ENCODE measurements around the gene MRGPRD.

Gene MRGPRD

GRCh38 chr11:68954836-68955606, 25.8 kb downstream of the MRGPRD start:
- DNase-seq = peak; percentile 24
- no peak for TF ChIP-seq CTCF (IDR thresholded peaks at IDR 0.05)
- Mint-ChIP-seq H3K27ac (peak overlapping the region; percentile 52), H3K27me3 (ENCODE audit: low read depth, poor library complexity) (peaks cover 12% of the 10 kb centered on the region), H3K36me3 (ENCODE audit: low read depth) (no peaks in the 10 kb centered on the region), H3K4me3 (no peak overlapping the region), H3K4me1 (peaks cover 31% of the 10 kb centered on the region), H3K9me3 (no peaks in the 10 kb centered on the region)

GRCh38 chr11:68950762-68951161, 30.0 kb downstream of the MRGPRD start:
- TF ChIP-seq CTCF (IDR thresholded peaks at IDR 0.05) = no peak
- no peaks in the 10 kb centered on the region for H3K9me3 Mint-ChIP-seq
- no peak overlapping the region for H3K27ac Mint-ChIP-seq
- H3K27me3 Mint-ChIP-seq (ENCODE audit: low read depth, poor library complexity) = peaks cover 19% of the 10 kb centered on the region
- H3K4me1 Mint-ChIP-seq = peaks cover 36% of the 10 kb centered on the region
- no peak for DNase-seq
- no peaks in the 10 kb centered on the region for H3K36me3 Mint-ChIP-seq (ENCODE audit: low read depth)
- H3K4me3 Mint-ChIP-seq = no peak overlapping the region

- peak; percentile 14 for TF ChIP-seq CTCF (IDR thresholded peaks at IDR 0.05)
These were observed 30.5 kb downstream of the MRGPRD start for GRCh38 chr11:68950270-68950669.

GRCh38 chr11:68948935-68949334, 31.9 kb downstream of the MRGPRD start:
- TF ChIP-seq CTCF (IDR thresholded peaks at IDR 0.05) = no peak
- Mint-ChIP-seq H3K4me3 (no peak overlapping the region), H3K27me3 (ENCODE audit: low read depth, poor library complexity) (peaks cover 19% of the 10 kb centered on the region), H3K27ac (no peak overlapping the region), H3K36me3 (ENCODE audit: low read depth) (no peaks in the 10 kb centered on the region), H3K9me3 (no peaks in the 10 kb centered on the region), H3K4me1 (peaks cover 24% of the 10 kb centered on the region)
- no peak for DNase-seq

More at GRCh38 chr11:68950270-68950669, 30.5 kb downstream of the MRGPRD start:
- Mint-ChIP-seq H3K36me3 (ENCODE audit: low read depth) (no peaks in the 10 kb centered on the region), H3K27ac (peak overlapping the region; percentile 68), H3K4me3 (no peak overlapping the region), H3K4me1 (peaks cover 34% of the 10 kb centered on the region), H3K27me3 (ENCODE audit: low read depth, poor library complexity) (peaks cover 19% of the 10 kb centered on the region), H3K9me3 (no peaks in the 10 kb centered on the region)
- DNase-seq = no peak

GRCh38 chr11:68948496-68948895, 32.3 kb downstream of the MRGPRD start:
- Mint-ChIP-seq H3K9me3 (no peaks in the 10 kb centered on the region), H3K27me3 (ENCODE audit: low read depth, poor library complexity) (peaks cover 19% of the 10 kb centered on the region), H3K27ac (no peak overlapping the region), H3K4me1 (peaks cover 19% of the 10 kb centered on the region), H3K36me3 (ENCODE audit: low read depth) (no peaks in the 10 kb centered on the region), H3K4me3 (no peak overlapping the region)
- no peak for TF ChIP-seq CTCF (IDR thresholded peaks at IDR 0.05)
- DNase-seq = no peak

- peaks cover 18% of the 10 kb centered on the region for H3K4me1 Mint-ChIP-seq
- H3K9me3 Mint-ChIP-seq = no peaks in the 10 kb centered on the region
- no peak for TF ChIP-seq CTCF (IDR thresholded peaks at IDR 0.05)
- H3K4me3 Mint-ChIP-seq = no peak overlapping the region
- peaks cover 19% of the 10 kb centered on the region for H3K27me3 Mint-ChIP-seq (ENCODE audit: low read depth, poor library complexity)
- DNase-seq = no peak
- no peaks in the 10 kb centered on the region for H3K36me3 Mint-ChIP-seq (ENCODE audit: low read depth)
- no peak overlapping the region for H3K27ac Mint-ChIP-seq
These were observed 33.6 kb downstream of the MRGPRD start for GRCh38 chr11:68947151-68947550.

Data from nephron progenitor cell (in vitro differentiated cells).